ENCODE results near the gene GLIS1. TPM values are rescaled to one million over a fixed set of nuclear protein-coding genes. Genes with fewer than 3 reads are reported as not detected.

The GLIS1 gene
- polyA plus RNA-seq, 1 donor from 2014 or later = not detected

GRCh38 chr1:53558739-53559315, 180.1 kb downstream of the GLIS1 start:
- Histone ChIP-seq H3K4me3 (ENCODE audit: low read length) (no peak overlapping the region), H3K36me3 (ENCODE audit: insufficient read depth, low read length) (no peaks in the 10 kb centered on the region), H3F3A (ENCODE audit: insufficient read depth, low read length, poor library complexity, severe bottlenecking) (no peaks in the 10 kb centered on the region), H3K9ac (ENCODE audit: low read length) (no peak overlapping the region), H3K27me3 (ENCODE audit: insufficient read depth, low read depth, low read length) (no peaks in the 10 kb centered on the region), H3K9me2 (ENCODE audit: insufficient read depth, low read length) (no peaks in the 10 kb centered on the region), H3K4me2 (ENCODE audit: low read length) (no peak overlapping the region), H3K79me2 (replicated peaks; ENCODE audit: insufficient read depth, low read length) (no peaks in the 10 kb centered on the region), H4K20me1 (ENCODE audit: insufficient read depth) (no peaks in the 10 kb centered on the region), H3K9me3 (ENCODE audit: low read length) (no peaks in the 10 kb centered on the region), H2AFZ (ENCODE audit: low read depth, low read length) (no peak overlapping the region), H3K27ac (ENCODE audit: low read length) (no peak overlapping the region)
- TF ChIP-seq TAF1 (IDR thresholded peaks at IDR 0.05; ENCODE audit: low read depth) = no peak
- no peak for TF ChIP-seq REST (IDR thresholded peaks at IDR 0.05; ENCODE audit: borderline replicate concordance)
- TF ChIP-seq POLR2AphosphoS5 (IDR thresholded peaks at IDR 0.05) = no peak
- no peak for TF ChIP-seq EP300 (conservative IDR thresholded peaks at IDR 0.05; ENCODE audit: poor library complexity, severe bottlenecking)
- TF ChIP-seq MXI1 (conservative IDR thresholded peaks at IDR 0.05; ENCODE audit: poor library complexity, severe bottlenecking) = no peak

GRCh38 chr1:53557830-53558738, 180.9 kb downstream of the GLIS1 start:
- Histone ChIP-seq H3K9ac (ENCODE audit: low read length) (no peak overlapping the region), H3F3A (ENCODE audit: insufficient read depth, low read length, poor library complexity, severe bottlenecking) (no peaks in the 10 kb centered on the region), H3K4me3 (ENCODE audit: low read length) (no peak overlapping the region), H3K79me2 (replicated peaks; ENCODE audit: insufficient read depth, low read length) (no peaks in the 10 kb centered on the region), H3K36me3 (ENCODE audit: insufficient read depth, low read length) (no peaks in the 10 kb centered on the region), H3K27me3 (ENCODE audit: insufficient read depth, low read depth, low read length) (no peaks in the 10 kb centered on the region), H3K4me2 (ENCODE audit: low read length) (no peak overlapping the region), H2AFZ (ENCODE audit: low read depth, low read length) (no peak overlapping the region), H3K9me3 (ENCODE audit: low read length) (no peaks in the 10 kb centered on the region), H3K9me2 (ENCODE audit: insufficient read depth, low read length) (no peaks in the 10 kb centered on the region), H4K20me1 (ENCODE audit: insufficient read depth) (no peaks in the 10 kb centered on the region), H3K27ac (ENCODE audit: low read length) (no peak overlapping the region)
- TF ChIP-seq EZH2 (IDR thresholded peaks at IDR 0.05; ENCODE audit: borderline replicate concordance, insufficient read depth, low read length, poor library complexity, severe bottlenecking) = no peak
- TF ChIP-seq POLR2AphosphoS5 (IDR thresholded peaks at IDR 0.05) = no peak
- TF ChIP-seq CTCF (IDR thresholded peaks at IDR 0.05; ENCODE audit: poor library complexity, severe bottlenecking) = no peak
- no peak for TF ChIP-seq RAD21 (conservative IDR thresholded peaks at IDR 0.05)
- no peak for TF ChIP-seq MXI1 (conservative IDR thresholded peaks at IDR 0.05; ENCODE audit: poor library complexity, severe bottlenecking)
- no peak for TF ChIP-seq SMC3 (conservative IDR thresholded peaks at IDR 0.05; ENCODE audit: poor library complexity)
- no peak for TF ChIP-seq EP300 (conservative IDR thresholded peaks at IDR 0.05; ENCODE audit: poor library complexity, severe bottlenecking)
- TF ChIP-seq REST (IDR thresholded peaks at IDR 0.05; ENCODE audit: borderline replicate concordance) = no peak
- TF ChIP-seq TAF1 (IDR thresholded peaks at IDR 0.05; ENCODE audit: low read depth) = no peak

All from neural cell (in vitro differentiated cells).